Mesothelial cell of epicardium (in vitro differentiated cells): ENCODE data around the gene GPHA2. TPM values are rescaled to one million over a fixed set of nuclear protein-coding genes. Genes with fewer than 3 reads are reported as not detected.

ENCODE experiments used
- DNase-seq, 2 experiments: peaks; one replicate each; pipeline ENCODE4 v3.0.0; 2021; ENCODE audit warnings: low spot score in 2 of 2; ENCODE audit not compliant: unreplicated experiment in 2 of 2
- H3K27ac Mint-ChIP-seq: 2 replicates; pipeline ENCODE4 v1.8.0; 2021; ENCODE audit warnings: mixed read lengths
- H3K27me3 Mint-ChIP-seq: 2 replicates; pipeline ENCODE4 v1.8.0; 2021; ENCODE audit warnings: low read depth, mixed read lengths
- H3K36me3 Mint-ChIP-seq: 2 replicates; pipeline ENCODE4 v1.8.0; 2021; ENCODE audit warnings: mixed read lengths
- H3K4me1 Mint-ChIP-seq: 2 replicates; pipeline ENCODE4 v1.8.0; 2021; ENCODE audit warnings: mixed read lengths
- H3K4me3 Mint-ChIP-seq: 2 replicates; pipeline ENCODE4 v1.8.0; 2021; ENCODE audit warnings: mild to moderate bottlenecking, moderate library complexity, mixed read lengths
- H3K9me3 Mint-ChIP-seq: 2 replicates; pipeline ENCODE4 v1.8.0; 2021; ENCODE audit warnings: mixed read lengths
- CTCF ChIP-seq: fragments of 200-600 bp; sonication (generic); IDR thresholded peaks from one replicate; pipeline ENCODE4 v1.5.0; 2021; ENCODE audit warnings: antibody characterized with exemption; ENCODE audit not compliant: unreplicated experiment
- total RNA-seq: library from RNA; stranded (reverse); gene quantifications from 3 replicates; pipeline ENCODE4 v1.2.1, GENCODE V29; 2021

GPHA2 gene
- total RNA-seq, 1 donor from 2014 or later, result not detected

GRCh38 chr11:64892411-64892831 is 43.3 kb downstream of the GPHA2 start:
- Mint-ChIP-seq H3K4me3 (no peak overlapping the region), H3K36me3 (peaks cover 6% of the 10 kb centered on the region), H3K4me1 (peaks cover 11% of the 10 kb centered on the region), H3K27me3 (no peaks in the 10 kb centered on the region), H3K9me3 (no peaks in the 10 kb centered on the region), H3K27ac (no peak overlapping the region)
- DNase-seq, result no peak
- no peak for TF ChIP-seq CTCF

- Mint-ChIP-seq H3K4me1 (peaks cover 13% of the 10 kb centered on the region), H3K4me3 (no peak overlapping the region), H3K36me3 (peaks cover 4% of the 10 kb centered on the region), H3K27me3 (no peaks in the 10 kb centered on the region), H3K9me3 (no peaks in the 10 kb centered on the region), H3K27ac (no peak overlapping the region)
- no peak for DNase-seq
- TF ChIP-seq CTCF, result no peak
These were observed 43.8 kb downstream of the GPHA2 start for GRCh38 chr11:64891880-64892279.

- H3K27ac Mint-ChIP-seq, result no peak overlapping the region
- peaks cover 4% of the 10 kb centered on the region for H3K36me3 Mint-ChIP-seq
- H3K4me1 Mint-ChIP-seq, result peaks cover 13% of the 10 kb centered on the region
- H3K27me3 Mint-ChIP-seq, result no peaks in the 10 kb centered on the region
- TF ChIP-seq CTCF, result no peak
- H3K4me3 Mint-ChIP-seq, result no peak overlapping the region
- H3K9me3 Mint-ChIP-seq, result no peaks in the 10 kb centered on the region
- DNase-seq, result no peak
These were observed 44.4 kb downstream of the GPHA2 start for GRCh38 chr11:64891215-64891848.

- H3K4me1 Mint-ChIP-seq, result peaks cover 18% of the 10 kb centered on the region
- no peak for DNase-seq
- no peak overlapping the region for H3K27ac Mint-ChIP-seq
- no peaks in the 10 kb centered on the region for H3K36me3 Mint-ChIP-seq
- TF ChIP-seq CTCF, result no peak
- H3K27me3 Mint-ChIP-seq, result no peaks in the 10 kb centered on the region
- H3K9me3 Mint-ChIP-seq, result no peaks in the 10 kb centered on the region
- no peak overlapping the region for H3K4me3 Mint-ChIP-seq
These were observed 45.2 kb downstream of the GPHA2 start for GRCh38 chr11:64890522-64890939.

- Mint-ChIP-seq H3K36me3 (no peaks in the 10 kb centered on the region), H3K4me1 (peaks cover 20% of the 10 kb centered on the region), H3K27me3 (no peaks in the 10 kb centered on the region), H3K4me3 (no peak overlapping the region), H3K27ac (peak overlapping the region; percentile 53), H3K9me3 (no peaks in the 10 kb centered on the region)
- no peak for TF ChIP-seq CTCF
- no peak for DNase-seq
These were observed 46.8 kb downstream of the GPHA2 start for GRCh38 chr11:64888729-64889511.
